Heart right ventricle (tissue), 16 donors: ENCODE results near the gene SF3A2. TPM values are rescaled to one million over a fixed set of nuclear protein-coding genes. Genes with fewer than 3 reads are reported as not detected.

Experiments
- ATAC-seq, 8 donors: fragments of 200-7000 bp; cut with Tn5 transposase; one replicate each; pipeline ENCODE4 v1.9.1; 2020; ENCODE audit warnings: mild to moderate bottlenecking in 8 of 8, moderate library complexity in 8 of 8, moderate number of reproducible peaks in 1 of 8
- DNase-seq, 2 donors: peaks; one replicate each; pipeline ENCODE4 v3.0.0-alpha.2; 2020
- H3K27ac ChIP-seq, 10 donors: fragments of 200-600 bp; sonication (generic) in 2 of 10; one replicate each; pipeline versions ENCODE4 v1.5.0 to v1.8.0; 2020 to 2022; ENCODE audit warnings: mild to moderate bottlenecking in 3 of 10
- H3K27me3 ChIP-seq, 7 donors: fragments of 200-600 bp; one replicate each; pipeline ENCODE4 v1.8.0; 2021 to 2022; ENCODE audit warnings: mild to moderate bottlenecking in 2 of 7
- H3K36me3 ChIP-seq, 9 donors: fragments of 200-600 bp; sonication (generic) in 1 of 9; one replicate each; pipeline versions ENCODE4 v1.5.0 to v1.8.0; 2020 to 2022; ENCODE audit warnings: mild to moderate bottlenecking in 2 of 9
- H3K4me1 ChIP-seq, 9 donors: fragments of 200-600 bp; sonication (generic) in 1 of 9; one replicate each; pipeline versions ENCODE4 v1.5.0 to v1.8.0; 2020 to 2022; ENCODE audit warnings: mild to moderate bottlenecking in 4 of 9
- H3K4me3 ChIP-seq, 10 donors: fragments of 200-600 bp; sonication (generic) in 2 of 10; one replicate each; pipeline versions ENCODE4 v1.5.0 to v1.8.0; 2020 to 2022; ENCODE audit warnings: mild to moderate bottlenecking in 7 of 10, moderate library complexity in 2 of 10
- H3K9me3 ChIP-seq, 11 donors: fragments of 200-600 bp in 10 of 11; sonication (generic) in 2 of 11; one replicate each; pipeline versions ENCODE4 v1.5.0 to v1.8.0; 2013 to 2022; ENCODE audit warnings: mild to moderate bottlenecking in 2 of 11, control low read depth in 1 of 11, moderate library complexity in 1 of 11
- WGBS, 2 donors: extraction: QIAGEN DNeasy Blood & Tissue Kit; methylation state at CpG; one replicate each; pipeline ENCODE4 v1.1.7; 2013; ENCODE audit warnings: inconsistent platforms in 1 of 2; 5-methylcytosine and 5-hydroxymethylcytosine counted together
- intact Hi-C, 10 donors: fragments of 100-400 bp; cut with DNase I; formaldehyde crosslinking; loops; one replicate each; pipeline versions ENCODE4 v1.11.1 to v1.14.2; 2022
- polyA plus RNA-seq, 2 donors: library from polyadenylated mRNA; stranded (reverse); fragments of 200-250 nt; gene quantifications; one replicate each; pipeline ENCODE4 v1.2.3, GENCODE V29; 2013
- total RNA-seq, 10 donors: library from RNA; stranded (reverse); fragmentation: NEBNext Ultra II Directional in 3 of 10; extraction: Animal tissue kit (Norgen Biotek cat#: 25700) in 3 of 10; gene quantifications; one replicate each; pipeline versions ENCODE4 v1.2.1 to v1.2.4, GENCODE V29; 2021 to 2023
- TF ChIP-seq, protein P1 (sequence below), 9 donors: fragments of 200-600 bp; sonication (generic) in 2 of 9; IDR thresholded peaks; one replicate each; pipeline versions ENCODE4 v1.5.0 to v1.8.0; 2021 to 2022; ENCODE audit warnings: antibody characterized with exemption in 9 of 9, mild to moderate bottlenecking in 5 of 9, moderate library complexity in 1 of 9
- donor health status: Arrhythmogenic right ventricular cardiomyopathy.
- donor health status: ischemic (EF 13 %, LVEDD 7.1; RV severe dilation, severe dysfunction).
- donor health status: healthy with polysubstance abuse.
- donor health status: DM: no; HTN: yes; CAD: no.
- donor health status: DM: no; HTN: no; CAD: no.
- donor health status: ischemic (EF 25% LVEDD 6.9; RV normal size, moderate dysfunction).
- donor health status: ischemic (EF 25% LVEDD 5.7; RV mildly dilated, moderate dysfunction).
- donor health status: healthy.
- donor health status: DM: yes; HTN: yes; CAD: no.
- donor health status: Ischemic cardiomyopathy.
- donor health status: ischemic (EF 35%, LVEDD 5.7; RV mildly dilated, moderate dysfunction).
- donor health status: nonischemic (EF 11% LVEDD 7.7; RV severe dilation, severe dysfunction).
- donor health status: DM: yes; HTN: yes; CAD: no.
- donor health status: PGD.
- donor health status: ischemic (EF 29% LVEDD 5.4; RV normal size, mild dysfunction).
- donor health status: nonischemic (EF 23%, LVEDD 6.1; RV moderate dilation, normal function).

Gene SF3A2
- total and polyA plus RNA-seq, 12 donors = 24.6 to 47.3 (median 30.4) TPM

DNA sequence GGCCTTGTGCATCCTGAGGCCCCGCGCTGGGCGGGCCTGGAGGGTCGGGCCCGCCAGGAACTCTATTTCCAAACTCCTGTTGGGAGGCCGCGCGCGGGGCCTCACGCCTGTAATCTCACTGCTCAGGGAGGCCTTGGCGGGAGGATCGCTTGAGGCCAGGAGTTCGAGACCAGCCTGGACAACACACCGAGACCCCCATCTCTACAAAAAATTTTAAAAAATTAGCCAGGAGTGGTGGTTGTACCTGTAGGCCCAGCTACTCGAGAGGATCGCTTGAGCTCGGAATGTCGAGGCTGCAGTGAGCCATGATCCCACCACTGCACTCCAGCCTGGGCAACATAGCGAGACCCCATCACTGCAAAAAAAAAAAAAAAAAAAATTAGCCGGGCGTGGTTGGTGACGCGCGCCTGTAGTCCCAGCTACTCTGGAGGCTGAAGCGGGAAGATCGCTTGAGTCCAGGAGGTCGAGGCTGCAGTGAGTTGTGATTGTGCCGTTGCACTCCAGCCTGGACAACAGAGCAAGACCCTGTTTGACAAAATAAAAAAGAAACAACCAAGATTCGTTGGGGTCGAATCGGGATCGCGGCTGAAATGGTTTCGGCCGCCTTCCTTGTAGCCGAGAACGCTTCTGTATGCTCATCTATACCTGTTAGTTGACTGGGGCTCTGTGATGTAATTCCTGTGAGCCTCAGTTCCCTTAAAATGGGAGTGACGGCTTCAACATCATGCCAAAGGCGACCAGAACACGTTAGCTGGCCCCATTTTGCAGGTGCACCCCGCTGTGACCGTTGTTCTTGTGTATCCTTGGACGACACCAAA lies 636 bp downstream of the SF3A2 start:
- peaks cover 27 to 82% (median 59%) of the 10 kb centered on the region in 9 donors for H3K4me1 ChIP-seq
- peaks cover 0 to 31% (median 4%) of the 10 kb centered on the region in 9 donors for H3K36me3 ChIP-seq
- intact Hi-C loops = loop anchor here in 9 of 10 donors (2.0 to 10.0 kb wide), 12 partner anchors 32 to 158 kb away; partner anchors contain the start of genes AP3D1 (in 2 of the 9) and DOT1L (in 2 of the 9)
- no peaks in the 10 kb centered on the region for H3K27me3 ChIP-seq
- ATAC-seq (peak in 2 of 8 donors; percentile 14 to 26), DNase-seq (no peak)
- peak overlapping the region; percentile 71 to 95 (median 89) for H3K4me3 ChIP-seq
- no peaks in the 10 kb centered on the region for H3K9me3 ChIP-seq
- 42 to 45% methylated on average over 43 of the region's 43 CpGs for WGBS, 2 donors
- peak overlapping the region; percentile 92 to 100 (median 99) for H3K27ac ChIP-seq
- TF ChIP-seq, protein P1, sequence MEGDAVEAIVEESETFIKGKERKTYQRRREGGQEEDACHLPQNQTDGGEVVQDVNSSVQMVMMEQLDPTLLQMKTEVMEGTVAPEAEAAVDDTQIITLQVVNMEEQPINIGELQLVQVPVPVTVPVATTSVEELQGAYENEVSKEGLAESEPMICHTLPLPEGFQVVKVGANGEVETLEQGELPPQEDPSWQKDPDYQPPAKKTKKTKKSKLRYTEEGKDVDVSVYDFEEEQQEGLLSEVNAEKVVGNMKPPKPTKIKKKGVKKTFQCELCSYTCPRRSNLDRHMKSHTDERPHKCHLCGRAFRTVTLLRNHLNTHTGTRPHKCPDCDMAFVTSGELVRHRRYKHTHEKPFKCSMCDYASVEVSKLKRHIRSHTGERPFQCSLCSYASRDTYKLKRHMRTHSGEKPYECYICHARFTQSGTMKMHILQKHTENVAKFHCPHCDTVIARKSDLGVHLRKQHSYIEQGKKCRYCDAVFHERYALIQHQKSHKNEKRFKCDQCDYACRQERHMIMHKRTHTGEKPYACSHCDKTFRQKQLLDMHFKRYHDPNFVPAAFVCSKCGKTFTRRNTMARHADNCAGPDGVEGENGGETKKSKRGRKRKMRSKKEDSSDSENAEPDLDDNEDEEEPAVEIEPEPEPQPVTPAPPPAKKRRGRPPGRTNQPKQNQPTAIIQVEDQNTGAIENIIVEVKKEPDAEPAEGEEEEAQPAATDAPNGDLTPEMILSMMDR (IDR thresholded peaks at IDR 0.05) = no peak

DNA sequence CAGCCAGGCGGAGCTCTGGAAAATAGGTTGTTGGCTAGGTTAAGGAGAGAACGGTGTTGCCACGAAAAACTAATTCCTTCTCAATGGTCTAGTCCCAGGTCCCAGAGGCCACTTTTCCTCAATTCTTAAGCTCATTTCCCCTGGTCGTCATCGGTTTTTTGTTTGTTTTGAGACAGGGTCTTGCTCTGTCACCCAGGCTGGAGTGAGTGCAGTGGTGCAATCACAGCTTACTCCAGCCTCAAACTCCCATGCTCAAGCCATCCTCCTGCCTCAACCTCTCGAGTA lies 1.2 kb downstream of the SF3A2 start:
- H3K36me3 ChIP-seq = peaks cover 0 to 29% (median 3%) of the 10 kb centered on the region in 9 donors
- intact Hi-C loops = loop anchor here in 9 of 10 donors (2.0 to 10.0 kb wide), 13 partner anchors 27 to 157 kb away; partner anchors contain the start of genes AP3D1 (in 2 of the 9) and DOT1L (in 2 of the 9)
- WGBS, 2 donors = 78 to 81% methylated on average over 6 of the region's 6 CpGs
- H3K4me1 ChIP-seq = peaks cover 27 to 84% (median 64%) of the 10 kb centered on the region in 9 donors
- TF ChIP-seq, protein P1 (IDR thresholded peaks at IDR 0.05) = no peak
- DNase-seq (no peak), ATAC-seq (no peak)
- H3K4me3 ChIP-seq = peak overlapping the region in 9 of 10 donors; percentile 71 to 95 (median 85)
- no peaks in the 10 kb centered on the region for H3K27me3 ChIP-seq
- H3K27ac ChIP-seq = peak overlapping the region in 3 of 10 donors; percentile 92 to 99 (median 94)
- H3K9me3 ChIP-seq = no peaks in the 10 kb centered on the region

GRCh38 chr19:2239173-2239572 lies 2.5 kb downstream of the SF3A2 start:
- intact Hi-C loops = loop anchor here in 9 of 10 donors (1.0 to 10.0 kb wide), 10 partner anchors 26 to 156 kb away; partner anchors contain the start of genes AP3D1 (in 2 of the 9) and DOT1L (in 1 of the 9)
- Histone ChIP-seq H3K9me3 (no peaks in the 10 kb centered on the region), H3K27ac (peak overlapping the region in 7 of 10 donors; percentile 5 to 79 (median 68)), H3K4me1 (peaks cover 27 to 78% (median 65%) of the 10 kb centered on the region in 9 donors), H3K36me3 (peaks cover 1 to 29% (median 10%) of the 10 kb centered on the region in 9 donors), H3K4me3 (peak overlapping the region in 6 of 10 donors; percentile 41 to 56 (median 48)), H3K27me3 (no peaks in the 10 kb centered on the region)
- 67 to 72% methylated on average over 10 of the region's 10 CpGs for WGBS, 2 donors
- DNase-seq = no peak
- ATAC-seq = no peak
- TF ChIP-seq, protein P1 (IDR thresholded peaks at IDR 0.05) = no peak
